PC-9 (cell line): ENCODE measurements around the gene CALR3.

Source experiments
- CTCF ChIP-seq: fragments of 200-600 bp; sonication (generic); conservative IDR thresholded peaks from 2 replicates; pipeline ENCODE4 v1.6.1; 2017; ENCODE audit warnings: mixed run types, antibody characterized with exemption, mild to moderate bottlenecking, moderate library complexity
- EZH2 ChIP-seq: fragments of 200-600 bp; sonication (generic); IDR thresholded peaks from 2 replicates; pipeline ENCODE4 v1.8.0; 2017; ENCODE audit warnings: antibody characterized with exemption, low read depth

- TF ChIP-seq CTCF (no peak), EZH2 (no peak)
These were observed 35.4 kb upstream of the CALR3 start for GRCh38 chr19:16531380-16531669.
